ENCODE results near the gene BIK.
"Not testable (repeated sequence)": the region's sequence is repeated elsewhere in the genome, so short reads cannot be mapped to it uniquely, and the experiment has no call there.

BIK gene

DNA sequence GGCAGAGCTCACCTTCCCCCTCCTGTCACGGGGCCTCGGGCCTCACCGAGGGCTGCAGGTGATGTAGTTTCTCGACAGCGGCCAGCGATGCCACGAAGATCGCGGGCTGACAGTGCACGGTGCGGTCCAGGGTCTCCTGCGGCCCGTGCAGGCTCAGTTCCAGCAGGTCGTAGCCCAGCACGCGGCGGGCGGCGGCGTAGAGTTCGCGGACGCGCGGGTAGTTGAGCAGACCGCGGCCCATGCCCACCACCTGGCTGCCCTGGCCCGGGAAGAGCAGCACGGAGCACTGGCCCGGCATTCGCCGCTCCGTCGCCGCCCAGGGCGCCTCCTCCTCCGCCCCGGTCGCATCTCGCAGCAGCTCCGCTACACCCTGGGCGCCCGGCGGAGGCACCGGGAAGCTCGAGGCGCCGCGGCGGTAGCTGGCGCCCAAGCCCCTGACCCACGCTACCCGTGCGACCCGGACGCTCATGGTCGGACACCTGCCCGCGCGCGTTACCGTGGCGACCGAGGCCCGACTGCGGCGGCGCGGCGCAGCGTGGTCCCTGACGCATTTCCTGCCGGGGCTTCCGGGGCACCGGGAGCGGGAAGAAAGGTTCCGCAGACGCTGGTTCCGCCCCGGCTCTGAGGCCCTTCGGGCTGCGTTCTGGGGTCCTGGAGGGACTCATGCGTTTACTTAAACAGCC lies 32.5 kb downstream of the BIK start, which contains the start of gene MCAT:
MCAT (minus strand) TSS at position 519 of the 683 bp plus-strand sequence; CDS start at position 469, 50 bp downstream.
- DNase-seq: no peak

DNA sequence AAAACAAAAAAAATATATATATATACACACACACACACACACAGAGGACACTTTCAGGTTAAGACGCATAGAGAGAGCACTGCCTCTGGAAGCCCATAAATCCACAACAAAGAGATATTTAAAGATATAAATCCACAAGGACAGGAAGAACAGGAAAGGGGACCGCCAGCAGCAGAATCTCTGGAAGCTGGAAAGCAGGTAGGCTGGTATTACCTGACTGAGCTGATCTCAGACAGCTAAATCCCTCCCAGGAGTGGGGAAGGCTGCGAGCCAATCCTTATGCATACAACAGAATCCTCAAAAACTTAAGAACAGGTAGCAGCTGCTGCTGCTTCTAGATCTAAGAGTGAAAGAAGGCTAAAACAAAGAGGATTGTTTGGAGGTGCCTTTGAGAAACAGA lies 34.4 kb downstream of the BIK start:
- no peak for DNase-seq

DNA sequence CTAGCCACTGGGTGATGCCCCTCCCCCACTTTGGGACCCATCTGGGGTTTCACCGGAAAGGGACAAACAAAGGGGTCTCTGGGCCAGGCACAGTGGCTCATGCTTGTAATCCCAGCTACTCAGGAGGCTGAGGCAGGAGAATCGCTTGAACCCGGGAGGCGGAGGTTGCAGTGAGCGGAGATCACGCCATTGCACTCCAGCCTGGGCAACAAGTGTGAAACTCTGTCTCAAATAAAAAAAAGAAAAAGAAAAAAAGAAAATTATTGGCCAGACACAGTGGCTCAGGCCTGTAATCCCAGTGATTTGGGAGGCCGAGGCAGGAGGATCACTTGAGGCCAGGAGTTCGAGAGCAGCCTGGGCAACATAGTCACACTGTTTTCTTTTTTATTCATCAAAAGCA lies 34.8 kb downstream of the BIK start:
- not testable (repeated sequence) for DNase-seq

DNA sequence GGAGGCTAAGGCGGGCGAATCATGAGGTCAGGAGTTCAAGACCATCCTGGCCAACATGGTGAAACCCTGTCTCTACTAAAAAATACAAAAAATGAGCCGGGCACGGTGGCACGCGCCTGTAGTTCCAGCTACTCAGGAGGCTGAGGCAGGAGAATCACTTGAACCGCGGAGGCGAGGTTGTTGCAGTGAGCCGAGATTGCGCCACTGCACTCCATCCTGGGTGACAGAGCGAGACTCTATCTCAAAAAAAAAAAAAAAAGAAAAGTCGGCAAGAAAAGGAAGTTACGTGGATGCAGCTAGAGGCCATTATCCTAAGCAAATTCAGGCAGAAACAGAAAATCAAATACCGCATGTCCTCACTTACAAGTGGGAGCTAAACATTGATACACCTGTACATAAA lies 35.8 kb downstream of the BIK start:
- DNase-seq: peak; percentile 34

DNA sequence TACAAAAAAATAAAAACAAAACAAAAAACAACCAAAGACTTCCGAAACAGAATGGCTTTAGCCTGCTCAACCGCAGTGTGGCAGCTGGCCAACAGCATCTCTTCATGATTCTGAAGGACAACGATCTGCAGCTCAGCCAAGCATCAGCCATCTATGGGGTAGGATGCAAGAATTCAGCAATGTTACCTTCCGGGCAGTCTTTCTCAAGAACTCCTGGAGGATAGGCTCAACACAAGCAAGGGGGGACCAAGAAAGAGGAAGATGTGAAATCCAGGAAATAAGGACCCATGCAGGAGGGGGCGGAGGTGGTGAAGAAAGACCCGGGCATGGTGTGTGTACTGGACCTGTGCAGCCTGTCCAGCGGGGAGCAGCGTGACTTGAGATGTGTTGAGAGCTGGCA lies 37.3 kb downstream of the BIK start:
- no peak for DNase-seq

DNA sequence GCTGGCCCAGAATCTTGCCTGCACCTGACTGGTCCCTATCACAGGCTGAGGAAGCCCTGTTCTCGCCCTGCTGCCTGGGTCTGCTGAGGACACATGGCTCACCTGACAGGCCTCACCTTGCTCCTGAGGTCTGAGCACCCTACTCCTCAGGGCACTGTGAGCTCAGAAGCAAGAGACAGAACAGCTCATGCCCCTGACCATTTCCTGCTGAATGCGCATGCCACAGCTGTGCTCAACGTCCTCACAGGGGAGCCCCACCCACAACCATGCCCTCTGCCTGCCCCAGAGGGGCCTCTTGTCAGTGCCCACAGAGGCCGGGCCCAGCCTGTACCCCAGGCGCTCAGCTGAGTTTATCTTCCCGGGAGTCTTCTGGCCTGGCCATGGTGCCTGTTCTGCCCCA lies 38.0 kb downstream of the BIK start:
- no peak for DNase-seq

DNA sequence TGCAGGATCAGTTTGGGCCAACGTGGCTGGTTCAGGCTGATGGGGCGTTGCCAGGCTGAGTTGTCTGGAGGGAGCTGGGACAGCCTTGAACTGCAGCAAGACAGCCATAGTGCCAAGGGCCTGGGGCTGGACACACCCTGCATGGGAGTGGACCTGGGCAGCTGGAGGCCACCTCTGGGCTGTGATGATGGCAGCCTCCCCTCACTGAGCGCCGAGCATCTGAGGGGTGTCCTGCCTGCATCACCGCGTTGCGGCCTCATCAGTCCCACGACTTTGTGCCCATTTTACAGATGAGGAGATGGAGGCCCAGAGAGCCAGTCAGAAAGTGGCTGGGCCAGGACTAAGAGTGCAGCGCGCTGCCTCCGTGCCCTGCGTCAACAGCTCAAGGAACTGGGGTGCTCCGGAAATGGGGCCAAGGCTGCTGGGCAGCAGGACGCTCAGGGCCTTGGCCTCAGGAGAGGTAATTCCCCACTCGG lies 40.2 kb downstream of the BIK start:
- DNase-seq: no peak

DNA sequence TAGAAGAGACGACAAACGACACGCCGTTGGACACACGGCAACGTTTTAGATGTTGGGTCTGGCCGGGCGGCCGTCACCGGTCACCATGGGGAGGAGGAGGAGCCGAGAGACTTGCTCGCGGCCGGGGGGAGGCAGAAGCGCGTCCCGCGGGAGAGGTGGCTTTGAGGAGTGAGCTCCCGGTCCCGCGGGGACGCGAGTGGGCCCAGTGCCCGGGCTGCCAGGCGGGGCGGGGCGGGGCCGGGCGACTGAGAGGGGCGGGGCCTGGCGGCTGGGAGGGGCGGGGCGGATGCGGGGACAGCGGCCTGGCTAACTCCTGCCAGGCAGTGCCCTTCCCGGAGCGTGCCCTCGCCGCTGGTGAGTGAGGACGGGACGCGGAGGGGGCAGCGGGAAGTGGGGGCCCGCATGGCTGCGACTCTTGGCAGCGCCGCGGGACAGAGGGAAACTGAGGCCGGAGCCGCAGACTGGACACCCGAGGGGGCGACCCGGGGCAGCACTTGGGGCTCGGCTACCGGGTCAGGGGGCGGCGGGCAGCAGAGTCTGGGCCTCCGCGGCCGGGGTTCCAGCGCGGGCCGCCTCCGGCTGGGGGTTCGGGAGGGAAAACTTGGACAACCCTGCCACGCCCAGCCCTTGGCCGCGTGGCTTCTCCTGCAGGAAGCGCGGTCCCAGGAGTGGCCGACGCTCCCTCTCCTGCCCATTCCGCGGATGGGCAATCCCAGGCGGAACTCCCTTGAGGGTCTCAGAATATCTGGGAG lies 40.9 kb downstream of the BIK start, which contains the start of gene TSPO:
TSPO (plus strand) TSS at position 309 of the 752 bp plus-strand sequence. CDS start 7,680 bp downstream, outside the sequence.
- no peak for DNase-seq

DNA sequence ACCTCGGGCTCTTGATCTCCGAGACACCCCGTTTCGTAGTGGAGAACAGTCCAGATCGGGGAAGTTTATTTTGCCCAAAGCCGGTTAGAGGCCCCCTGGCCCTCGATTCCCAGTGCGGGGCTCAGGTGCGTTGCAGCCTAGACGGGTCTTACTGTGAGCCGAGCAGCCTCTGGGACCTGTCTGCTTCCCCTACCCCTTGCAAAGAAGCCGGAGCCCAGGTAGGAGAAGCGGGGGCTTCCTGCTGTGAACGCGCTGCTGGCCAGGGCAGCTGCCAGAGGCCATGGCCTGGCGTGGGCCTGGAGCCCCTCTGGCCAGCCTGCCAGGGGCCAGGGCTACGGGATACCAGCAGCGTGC lies 41.4 kb downstream of the BIK start:
- no peak for DNase-seq

DNA sequence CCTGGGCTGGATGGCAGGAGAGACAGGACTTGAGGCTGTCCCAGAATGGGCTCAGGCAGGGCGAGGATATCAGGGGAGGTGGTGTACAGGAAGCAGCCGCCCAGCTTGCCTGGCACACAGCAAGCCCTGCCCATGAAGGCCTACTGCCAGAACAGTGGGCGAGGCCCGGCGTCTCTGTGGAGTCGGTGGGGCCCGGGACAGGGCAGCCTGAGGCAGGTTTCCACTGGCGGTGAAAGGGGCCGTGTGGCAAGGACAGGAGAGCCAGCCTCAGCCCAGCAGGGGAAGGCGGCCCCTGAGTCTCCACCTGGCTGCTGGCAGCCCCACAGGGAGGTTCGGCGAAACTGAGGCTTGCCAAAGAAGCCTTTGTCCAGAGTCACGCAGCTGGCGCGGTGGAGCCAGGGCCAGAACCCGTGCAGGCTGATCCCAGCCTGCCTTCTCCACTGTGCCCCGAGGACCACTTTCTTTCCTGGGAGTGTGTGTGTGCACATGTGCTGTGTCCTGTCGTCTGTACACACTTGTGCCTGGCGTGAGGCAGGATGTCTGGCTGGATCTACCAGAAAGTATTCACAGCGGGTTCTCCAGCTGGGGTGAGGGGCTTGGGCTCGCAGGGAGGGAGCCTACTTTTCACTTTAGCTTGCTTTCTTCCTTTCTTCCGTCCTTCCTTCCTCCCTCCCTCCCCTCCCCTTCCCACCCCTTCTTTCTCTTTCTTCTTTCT lies 42.0 kb downstream of the BIK start:
- no peak for DNase-seq

DNA sequence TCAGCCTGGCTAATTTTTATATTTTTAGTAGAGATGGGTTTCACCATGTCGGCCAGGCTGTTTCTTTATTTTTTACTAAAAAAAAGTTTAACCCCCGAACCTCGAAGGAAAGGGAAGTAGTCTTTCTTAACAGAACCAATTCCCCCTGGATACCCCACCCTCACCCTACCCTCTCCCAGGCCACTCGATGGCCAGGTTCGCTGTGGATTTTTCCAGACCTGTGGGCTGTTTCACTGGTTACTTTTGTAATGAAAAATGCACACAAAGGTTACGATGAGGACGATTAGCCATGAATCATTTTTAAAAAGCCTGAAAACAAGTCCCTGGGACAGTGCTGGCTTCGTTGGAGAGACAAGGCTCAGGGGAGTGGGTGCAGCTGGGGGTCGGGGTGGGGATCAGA lies 43.3 kb downstream of the BIK start:
- no peak for DNase-seq

DNA sequence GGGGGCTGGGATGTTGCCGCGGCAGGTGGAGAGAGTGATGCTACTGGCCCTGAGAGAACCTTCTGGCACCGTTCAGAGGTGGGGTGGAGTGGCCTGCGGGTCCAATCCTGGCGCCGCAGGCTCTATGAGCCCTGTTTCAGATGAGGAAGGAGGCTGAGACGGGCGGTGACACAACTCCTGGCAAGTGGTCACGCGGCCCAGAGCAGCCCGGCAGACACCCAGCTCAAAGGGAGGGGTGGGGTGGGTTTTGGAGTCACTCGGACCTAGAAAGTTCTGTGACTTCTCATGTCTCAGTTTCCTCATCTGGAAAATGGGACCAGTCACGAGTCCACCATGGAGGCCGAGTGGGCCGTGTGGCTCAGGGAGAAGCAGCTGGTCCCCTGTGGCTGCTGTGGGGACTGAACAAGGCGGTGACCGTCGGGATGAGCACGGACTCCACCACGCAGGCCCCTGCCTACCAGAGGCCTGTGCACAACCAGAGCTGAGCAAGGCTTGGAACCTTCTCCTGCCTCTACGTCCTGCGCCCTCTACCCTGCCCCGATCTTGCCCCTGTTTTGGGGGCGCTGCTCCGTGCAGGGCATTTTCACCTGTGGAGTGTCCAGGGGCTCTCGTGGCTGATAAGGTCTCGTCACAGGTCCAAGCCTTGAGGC lies 44.5 kb downstream of the BIK start:
- no peak for DNase-seq

DNA sequence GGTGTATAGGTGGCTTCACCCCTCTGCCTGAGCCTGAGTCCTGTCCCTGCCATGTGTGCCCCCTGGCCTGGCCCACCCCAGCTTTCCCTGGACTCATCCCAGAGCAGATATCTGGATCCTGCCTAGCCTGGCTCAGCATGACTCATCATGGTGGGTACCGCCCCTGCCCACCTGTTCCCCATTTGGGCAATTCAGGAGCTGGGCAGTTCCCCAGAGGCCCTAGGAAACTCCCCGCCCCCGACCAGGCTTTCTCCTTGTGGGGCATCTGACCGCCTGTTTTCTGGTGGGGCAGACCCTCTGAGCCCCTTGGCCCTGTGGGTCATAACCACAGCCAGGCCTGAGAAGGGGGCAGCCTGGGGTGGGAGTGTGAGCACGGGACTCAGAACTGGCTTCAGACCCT lies 45.2 kb downstream of the BIK start:
- no peak for DNase-seq

DNA sequence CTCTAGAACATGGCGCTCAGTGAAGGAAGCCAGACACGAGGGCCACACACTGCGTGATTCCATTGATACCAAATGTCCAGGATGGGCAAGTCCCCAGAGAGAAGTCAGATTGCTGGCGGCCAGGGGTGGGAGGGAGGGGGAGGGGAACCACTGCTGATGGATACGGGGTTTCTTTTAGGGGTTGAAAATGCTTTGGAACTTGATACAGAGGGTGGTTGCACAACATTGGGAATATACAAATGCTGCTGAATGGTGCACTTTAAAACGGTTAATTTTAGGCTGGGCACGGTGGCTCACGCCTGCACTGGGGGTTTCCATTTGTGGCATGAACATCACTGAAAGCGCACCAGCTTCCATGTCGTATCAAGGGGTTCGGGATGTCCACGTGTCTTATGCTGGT lies 45.9 kb downstream of the BIK start:
- no peak for DNase-seq

DNA sequence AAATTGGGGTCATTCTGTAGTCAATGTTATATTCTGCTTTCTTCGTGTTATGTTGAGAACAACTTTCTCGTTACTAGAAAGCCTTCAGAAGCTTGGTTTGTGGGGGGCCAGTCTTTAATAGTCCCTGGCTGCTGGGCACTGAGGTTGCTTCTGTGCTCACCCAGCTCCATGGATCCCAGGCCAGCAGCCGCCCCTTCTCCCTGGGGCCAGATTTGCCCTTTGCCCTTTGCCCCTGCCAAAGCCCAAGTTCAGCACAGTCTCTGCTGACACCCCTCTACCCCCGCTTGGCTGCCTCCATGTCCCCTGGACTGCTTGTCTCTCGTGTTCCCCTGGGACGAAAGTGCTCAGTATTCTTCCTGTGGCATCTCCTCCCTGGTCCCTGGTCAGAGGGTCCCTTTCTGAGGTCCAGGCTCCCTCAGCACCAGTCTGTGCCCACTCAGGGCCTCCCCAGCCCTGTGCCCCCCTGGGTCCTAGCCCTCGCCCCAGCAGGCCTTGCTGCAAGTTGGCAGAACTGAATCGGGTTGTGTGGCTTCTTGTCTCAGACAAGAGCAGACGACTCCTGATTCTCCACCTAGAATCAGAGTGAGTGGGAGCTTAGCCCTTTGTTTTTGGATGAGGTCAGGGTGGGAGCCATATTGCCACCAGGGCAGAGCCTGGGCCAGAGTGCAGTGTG lies 47.5 kb downstream of the BIK start:
- no peak for DNase-seq

DNA sequence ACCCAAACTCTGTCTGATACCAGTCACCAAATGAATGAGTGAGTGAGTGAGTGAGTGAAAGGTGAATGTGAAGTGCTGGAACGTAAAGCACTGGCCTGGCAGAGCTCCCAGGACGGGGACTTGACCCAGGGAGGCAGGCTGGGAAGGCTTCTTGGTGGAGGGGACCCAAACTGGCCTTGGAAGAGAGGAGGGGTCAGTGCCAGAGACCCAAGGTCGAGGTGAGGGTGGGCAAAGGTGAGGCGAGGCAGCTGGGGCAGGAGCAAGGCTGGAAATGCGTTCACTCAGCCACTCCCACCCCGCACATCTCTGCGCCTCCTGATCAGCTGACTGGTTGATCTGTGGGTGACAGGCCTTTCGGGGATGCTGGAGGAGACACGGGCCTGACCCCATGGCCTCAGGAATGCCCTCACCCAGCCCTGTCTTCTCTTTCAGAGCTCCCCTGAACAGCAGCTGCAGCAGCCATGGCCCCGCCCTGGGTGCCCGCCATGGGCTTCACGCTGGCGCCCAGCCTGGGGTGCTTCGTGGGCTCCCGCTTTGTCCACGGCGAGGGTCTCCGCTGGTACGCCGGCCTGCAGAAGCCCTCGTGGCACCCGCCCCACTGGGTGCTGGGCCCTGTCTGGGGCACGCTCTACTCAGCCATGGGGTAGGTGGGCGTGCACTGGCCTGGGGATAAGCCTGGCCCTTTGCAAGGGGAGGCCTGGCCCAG lies 48.4 kb downstream of the BIK start:
- DNase-seq: no peak

DNA sequence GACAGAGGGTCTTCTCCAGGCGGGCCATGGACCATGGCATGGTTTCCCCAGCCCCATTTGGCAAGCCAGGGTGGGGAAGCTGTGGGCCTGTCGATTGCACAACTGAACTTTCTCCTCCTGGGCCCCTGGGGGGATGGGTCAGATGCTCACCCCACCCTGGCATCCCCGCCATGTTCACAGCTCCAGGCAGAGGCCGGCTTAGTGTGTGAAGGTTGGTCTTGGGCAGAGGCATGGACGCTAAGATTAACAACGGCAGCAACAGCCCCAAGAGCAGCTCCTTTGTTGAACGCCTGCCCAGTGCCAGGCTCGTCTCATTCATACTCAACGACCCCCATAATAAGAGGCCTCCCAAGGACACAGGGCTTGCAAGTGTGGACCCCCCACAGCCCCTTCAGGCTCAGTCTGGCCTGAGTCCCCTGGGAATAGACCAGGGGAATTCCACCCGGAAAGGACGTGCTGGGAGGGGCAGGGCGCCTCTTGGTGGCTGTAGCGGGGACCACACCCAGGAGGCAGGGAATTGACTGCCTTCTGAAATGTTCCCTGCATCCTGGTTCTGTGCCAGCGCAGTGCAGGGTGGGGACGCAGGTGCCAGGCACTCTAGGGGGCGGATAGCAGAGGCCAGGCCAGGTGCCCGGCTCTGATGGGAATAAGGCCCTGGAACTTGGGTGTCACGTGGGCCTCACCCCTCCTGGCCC lies 49.1 kb downstream of the BIK start:
- no peak for DNase-seq

DNA sequence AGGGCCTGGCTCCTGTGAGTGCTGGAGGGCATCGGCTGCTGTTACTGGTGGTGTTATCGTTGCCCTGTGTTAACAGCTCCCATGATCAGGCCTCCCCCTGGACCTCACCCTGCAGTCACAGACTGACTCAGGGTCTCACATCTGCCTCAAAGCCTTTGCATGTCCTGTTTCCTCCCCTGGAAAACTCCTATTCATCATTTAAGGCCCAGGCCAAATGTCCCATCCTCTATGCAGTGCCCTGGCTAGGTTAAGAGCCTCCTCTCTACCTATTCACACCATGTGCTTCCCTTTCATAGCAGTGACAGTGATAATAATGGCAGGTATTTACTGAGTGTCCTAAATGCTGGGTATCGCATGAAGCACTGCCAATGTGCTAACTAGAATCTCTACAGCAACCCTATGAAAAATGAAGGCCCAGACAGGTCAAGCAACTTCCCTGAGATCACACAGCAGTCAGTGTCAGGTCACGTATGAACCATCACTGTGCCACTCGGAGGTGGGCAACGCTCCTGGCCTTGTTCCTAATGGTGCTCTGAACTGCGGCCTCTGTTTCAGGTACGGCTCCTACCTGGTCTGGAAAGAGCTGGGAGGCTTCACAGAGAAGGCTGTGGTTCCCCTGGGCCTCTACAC lies 50.1 kb downstream of the BIK start:
- DNase-seq: no peak

DNA sequence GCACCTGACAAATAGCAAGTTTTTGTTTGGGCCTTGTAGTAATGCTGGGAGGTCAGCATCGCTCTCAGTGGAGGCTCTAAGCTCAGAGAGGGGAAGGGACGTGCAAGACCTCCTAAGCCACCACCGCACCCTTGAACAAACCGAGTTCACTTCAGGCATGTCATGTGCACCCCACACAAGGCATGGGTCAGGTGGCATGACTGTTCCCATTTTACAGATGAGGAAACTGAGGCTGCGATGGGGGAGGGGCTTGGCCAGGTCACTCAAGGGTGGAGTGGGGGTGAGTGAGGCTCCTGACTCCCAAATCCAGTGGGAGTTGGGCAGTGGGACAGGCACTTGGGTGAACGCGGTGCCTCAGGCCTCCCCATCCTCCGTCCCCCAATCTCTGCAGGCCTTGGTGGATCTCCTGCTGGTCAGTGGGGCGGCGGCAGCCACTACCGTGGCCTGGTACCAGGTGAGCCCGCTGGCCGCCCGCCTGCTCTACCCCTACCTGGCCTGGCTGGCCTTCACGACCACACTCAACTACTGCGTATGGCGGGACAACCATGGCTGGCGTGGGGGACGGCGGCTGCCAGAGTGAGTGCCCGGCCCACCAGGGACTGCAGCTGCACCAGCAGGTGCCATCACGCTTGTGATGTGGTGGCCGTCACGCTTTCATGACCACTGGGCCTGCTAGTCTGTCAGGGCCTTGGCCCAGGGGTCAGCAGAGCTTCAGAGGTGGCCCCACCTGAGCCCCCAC lies 52.0 kb downstream of the BIK start:
- no peak for DNase-seq

DNA sequence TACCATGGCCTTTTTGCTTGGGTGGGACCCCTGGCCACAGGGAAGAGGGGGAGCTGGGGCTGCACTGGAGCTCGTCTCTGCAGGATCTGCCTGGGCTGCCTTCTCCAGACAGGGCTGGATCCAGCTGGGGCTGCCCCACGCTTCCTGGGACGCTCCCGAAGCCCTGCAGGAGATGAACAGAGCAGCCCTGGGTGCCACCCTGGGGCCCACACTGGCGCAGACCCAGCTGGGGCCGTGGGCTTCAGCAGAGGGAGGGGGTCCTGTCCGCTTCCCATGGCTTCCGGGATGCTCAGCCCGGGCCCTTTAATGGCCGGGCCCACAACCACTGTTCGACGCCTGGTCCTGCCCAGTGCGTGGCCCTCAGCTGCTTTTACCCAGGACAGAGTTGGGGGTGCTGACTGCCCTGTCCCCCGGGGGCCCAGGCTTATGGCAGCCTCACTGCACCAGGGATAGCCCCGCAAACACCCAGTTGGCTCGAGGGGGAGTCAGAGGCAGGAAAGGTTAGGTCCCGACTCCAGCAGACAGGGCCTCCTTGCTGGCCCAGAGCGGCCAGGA lies 52.8 kb downstream of the BIK start:
- DNase-seq: no peak

Measured in SIG-M5 (cell line).